Esophagus muscularis mucosa (tissue), 3 donors: ENCODE data around the gene HOXA11.

Experiments
- POLR2AphosphoS5 ChIP-seq, 2 donors: sonication (generic); formaldehyde crosslinking; IDR thresholded peaks; one replicate each; pipeline ENCODE4 v1.6.1; 2017; ENCODE audit warnings: antibody characterized with exemption in 2 of 2
- TF ChIP-seq, protein P1 (sequence below), 3 experiments: fragments of 200-600 bp in 2 of 3; fragments of 450-650 bp in 1 of 3; sonication (generic) in 2 of 3; IDR thresholded peaks; one replicate each; pipeline ENCODE4 v1.5.1; 2017 to 2019; ENCODE audit warnings: antibody characterized with exemption in 3 of 3, mild to moderate bottlenecking in 2 of 3, moderate library complexity in 1 of 3

DNA sequence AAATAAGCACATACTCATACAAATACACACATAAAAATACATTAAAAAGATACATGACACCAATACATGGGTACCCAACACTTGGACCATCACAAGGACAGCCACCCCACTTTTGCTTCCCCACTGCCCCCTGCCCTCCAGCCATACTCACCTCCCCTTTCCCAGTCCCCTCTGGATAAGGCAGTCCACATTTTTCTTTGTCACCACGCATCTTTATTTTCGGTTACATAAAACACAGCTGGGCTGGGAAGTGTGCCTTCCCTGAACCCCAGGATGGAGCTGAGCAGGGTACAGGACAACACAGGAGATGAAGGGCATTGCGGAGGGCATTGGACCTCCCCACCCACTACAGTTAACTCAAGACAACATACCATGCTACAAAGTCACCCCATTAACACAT is 31.5 kb downstream of the HOXA11 start:
- TF ChIP-seq, protein P1, sequence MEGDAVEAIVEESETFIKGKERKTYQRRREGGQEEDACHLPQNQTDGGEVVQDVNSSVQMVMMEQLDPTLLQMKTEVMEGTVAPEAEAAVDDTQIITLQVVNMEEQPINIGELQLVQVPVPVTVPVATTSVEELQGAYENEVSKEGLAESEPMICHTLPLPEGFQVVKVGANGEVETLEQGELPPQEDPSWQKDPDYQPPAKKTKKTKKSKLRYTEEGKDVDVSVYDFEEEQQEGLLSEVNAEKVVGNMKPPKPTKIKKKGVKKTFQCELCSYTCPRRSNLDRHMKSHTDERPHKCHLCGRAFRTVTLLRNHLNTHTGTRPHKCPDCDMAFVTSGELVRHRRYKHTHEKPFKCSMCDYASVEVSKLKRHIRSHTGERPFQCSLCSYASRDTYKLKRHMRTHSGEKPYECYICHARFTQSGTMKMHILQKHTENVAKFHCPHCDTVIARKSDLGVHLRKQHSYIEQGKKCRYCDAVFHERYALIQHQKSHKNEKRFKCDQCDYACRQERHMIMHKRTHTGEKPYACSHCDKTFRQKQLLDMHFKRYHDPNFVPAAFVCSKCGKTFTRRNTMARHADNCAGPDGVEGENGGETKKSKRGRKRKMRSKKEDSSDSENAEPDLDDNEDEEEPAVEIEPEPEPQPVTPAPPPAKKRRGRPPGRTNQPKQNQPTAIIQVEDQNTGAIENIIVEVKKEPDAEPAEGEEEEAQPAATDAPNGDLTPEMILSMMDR (IDR thresholded peaks at IDR 0.05): no peak
- no peak for TF ChIP-seq POLR2AphosphoS5 (IDR thresholded peaks at IDR 0.05)
